ENCODE data around the gene TM7SF2. TPM values are rescaled to one million over a fixed set of nuclear protein-coding genes. Genes with fewer than 3 reads are reported as not detected.

The TM7SF2 gene
- polyA plus RNA-seq, 3 donors: 1.8 to 4.5 (median 1.8) TPM

- H3K79me2 ChIP-seq (ENCODE audit: insufficient read depth, low read length): peaks cover 18% of the 10 kb centered on the region
- H3K9ac ChIP-seq (ENCODE audit: insufficient read depth, low read length, poor library complexity, severe bottlenecking): no peak overlapping the region
- Mint-ChIP-seq H3K4me3 (no peak overlapping the region), H3K27ac (peak overlapping the region in 1 of 7 donors; percentile 35), H3K36me3 (peaks cover 25 to 30% of the 10 kb centered on the region in 2 donors), H3K4me1 (peaks cover 49% of the 10 kb centered on the region), H3K9me3 (peaks cover 0 to 6% (median 0%) of the 10 kb centered on the region in 7 donors), H3K27me3 (ENCODE audit: low read depth in 3 of 3) (peaks cover 13 to 22% (median 15%) of the 10 kb centered on the region in 3 donors)
- DNase-seq: no peak
- peaks cover 0 to 15% of the 10 kb centered on the region in 2 donors for H3K27me3 ChIP-seq (ENCODE audit: control insufficient read depth in 2 of 2, insufficient read depth in 2 of 2, low read length in 2 of 2)
- peaks cover 38 to 54% of the 10 kb centered on the region in 2 donors for H3K4me1 ChIP-seq (ENCODE audit: control insufficient read depth in 1 of 2, insufficient read depth in 2 of 2, low read length in 2 of 2)
- no peak overlapping the region for H3K27ac ChIP-seq (ENCODE audit: low read depth in 1 of 2, low read length in 2 of 2)
- H3K4me2 ChIP-seq (replicated peaks; ENCODE audit: extremely low read depth, low read length, poor library complexity, severe bottlenecking): no peak overlapping the region
- H3K36me3 ChIP-seq (replicated peaks in 1 of 2; ENCODE audit: control insufficient read depth in 1 of 2, insufficient read depth in 2 of 2, low read length in 2 of 2): peaks cover 15 to 20% of the 10 kb centered on the region in 2 donors
- intact Hi-C loops (cut with micrococcal nuclease): loop anchor here in 1 of 2 donors (5.0 kb wide), 2 partner anchors 68 to 102 kb away; partner anchors contain the start of genes ARL2 and CAPN1
- no peak overlapping the region for H2AFZ ChIP-seq (ENCODE audit: insufficient read depth, low read depth, low read length, poor library complexity, severe bottlenecking)
- no peaks in the 10 kb centered on the region for H3K9me3 ChIP-seq (replicated peaks in 1 of 2; ENCODE audit: control insufficient read depth in 1 of 2, insufficient read depth in 1 of 2, low read length in 2 of 2)
- H4K20me1 ChIP-seq (ENCODE audit: insufficient read depth, low read length): peaks cover 36% of the 10 kb centered on the region
- no peak overlapping the region for H3K4me3 ChIP-seq (replicated peaks in 1 of 3; ENCODE audit: low read depth in 2 of 3, low read length in 3 of 3)
- TF ChIP-seq CTCF (IDR thresholded peaks at IDR 0.05): no peak
- 94% methylated on average over 9 of the region's 11 CpGs for WGBS (ENCODE audit: insufficient coverage)
These were observed 3.0 kb downstream of the TM7SF2 start for GRCh38 chr11:65114538-65115171.

- intact Hi-C loops (cut with micrococcal nuclease): loop anchor here in 1 of 2 donors (2.0 kb wide), 1 partner anchor 19 kb away; the partner anchor contains the start of gene SYVN1
- Histone ChIP-seq H3K4me2 (replicated peaks; ENCODE audit: extremely low read depth, low read length, poor library complexity, severe bottlenecking) (no peak overlapping the region), H3K79me2 (ENCODE audit: insufficient read depth, low read length) (peaks cover 26% of the 10 kb centered on the region), H3K4me1 (ENCODE audit: control insufficient read depth in 1 of 2, insufficient read depth in 2 of 2, low read length in 2 of 2) (peaks cover 36 to 53% of the 10 kb centered on the region in 2 donors), H3K27ac (ENCODE audit: low read depth in 1 of 2, low read length in 2 of 2) (no peak overlapping the region), H2AFZ (ENCODE audit: insufficient read depth, low read depth, low read length, poor library complexity, severe bottlenecking) (no peak overlapping the region), H3K9ac (ENCODE audit: insufficient read depth, low read length, poor library complexity, severe bottlenecking) (no peak overlapping the region), H3K4me3 (replicated peaks in 1 of 3; ENCODE audit: low read depth in 2 of 3, low read length in 3 of 3) (no peak overlapping the region), H3K9me3 (replicated peaks in 1 of 2; ENCODE audit: control insufficient read depth in 1 of 2, insufficient read depth in 1 of 2, low read length in 2 of 2) (no peaks in the 10 kb centered on the region), H4K20me1 (ENCODE audit: insufficient read depth, low read length) (peaks cover 35% of the 10 kb centered on the region), H3K36me3 (replicated peaks in 1 of 2; ENCODE audit: control insufficient read depth in 1 of 2, insufficient read depth in 2 of 2, low read length in 2 of 2) (peaks cover 22 to 26% of the 10 kb centered on the region in 2 donors), H3K27me3 (ENCODE audit: control insufficient read depth in 2 of 2, insufficient read depth in 2 of 2, low read length in 2 of 2) (peaks cover 0 to 15% of the 10 kb centered on the region in 2 donors)
- H3K4me1 Mint-ChIP-seq: peaks cover 48% of the 10 kb centered on the region
- H3K9me3 Mint-ChIP-seq: peaks cover 0 to 6% (median 0%) of the 10 kb centered on the region in 7 donors
- no peak for TF ChIP-seq CTCF (IDR thresholded peaks at IDR 0.05)
- 92% methylated on average over 10 of the region's 21 CpGs for WGBS (ENCODE audit: insufficient coverage)
- peak overlapping the region in 2 of 7 donors; percentile 3 to 10 for H3K27ac Mint-ChIP-seq
- peaks cover 13 to 22% (median 15%) of the 10 kb centered on the region in 3 donors for H3K27me3 Mint-ChIP-seq (ENCODE audit: low read depth in 3 of 3)
- no peak for DNase-seq
- no peak overlapping the region for H3K4me3 Mint-ChIP-seq
- peaks cover 34 to 38% of the 10 kb centered on the region in 2 donors for H3K36me3 Mint-ChIP-seq
These were observed 3.9 kb downstream of the TM7SF2 start for GRCh38 chr11:65115361-65116082.
